Stomach smooth muscle (tissue), 2 donors: ENCODE measurements around the gene SELENOI.

ENCODE experiments used
- H3K27ac ChIP-seq: one replicate; pipeline ENCODE4 v1.7.0; 2013; ENCODE audit warnings: mild to moderate bottlenecking, low read length, inconsistent platforms
- H3K27me3 ChIP-seq, 2 donors: one replicate each; pipeline ENCODE4 v1.7.0; 2013; ENCODE audit warnings: low read length in 2 of 2; ENCODE audit not compliant: insufficient read depth in 2 of 2, control insufficient read depth in 1 of 2
- H3K36me3 ChIP-seq, 2 donors: one replicate each; pipeline ENCODE4 v1.7.0; 2013; ENCODE audit warnings: low read length in 2 of 2; ENCODE audit not compliant: control insufficient read depth in 2 of 2, insufficient read depth in 2 of 2
- H3K4me1 ChIP-seq: one replicate; pipeline ENCODE4 v1.7.0; 2013; ENCODE audit warnings: low read length; ENCODE audit not compliant: control insufficient read depth, insufficient read depth
- H3K4me3 ChIP-seq, 2 donors: one replicate each; pipeline ENCODE4 v1.7.0; 2013; ENCODE audit warnings: low read length in 2 of 2
- H3K9ac ChIP-seq, 2 donors: one replicate each; pipeline ENCODE4 v1.7.0; 2013; ENCODE audit warnings: low read length in 2 of 2, mild to moderate bottlenecking in 1 of 2
- H3K9me3 ChIP-seq, 2 donors: one replicate each; pipeline ENCODE4 v1.7.0; 2013; ENCODE audit warnings: low read length in 2 of 2; ENCODE audit not compliant: control insufficient read depth in 2 of 2
- donor health status: healthy.
- donor health status: Pancreatic carcinoma.

The SELENOI gene

GRCh38 chr2:26410764-26411243, 64.9 kb downstream of the SELENOI start:
- H3K9ac ChIP-seq, result no peak overlapping the region
- peaks cover 4 to 5% of the 10 kb centered on the region in 2 donors for H3K27me3 ChIP-seq
- H3K9me3 ChIP-seq, result no peaks in the 10 kb centered on the region
- no peak overlapping the region for H3K4me3 ChIP-seq
- H3K27ac ChIP-seq, result no peak overlapping the region
- no peaks in the 10 kb centered on the region for H3K36me3 ChIP-seq
- no peaks in the 10 kb centered on the region for H3K4me1 ChIP-seq

DNA sequence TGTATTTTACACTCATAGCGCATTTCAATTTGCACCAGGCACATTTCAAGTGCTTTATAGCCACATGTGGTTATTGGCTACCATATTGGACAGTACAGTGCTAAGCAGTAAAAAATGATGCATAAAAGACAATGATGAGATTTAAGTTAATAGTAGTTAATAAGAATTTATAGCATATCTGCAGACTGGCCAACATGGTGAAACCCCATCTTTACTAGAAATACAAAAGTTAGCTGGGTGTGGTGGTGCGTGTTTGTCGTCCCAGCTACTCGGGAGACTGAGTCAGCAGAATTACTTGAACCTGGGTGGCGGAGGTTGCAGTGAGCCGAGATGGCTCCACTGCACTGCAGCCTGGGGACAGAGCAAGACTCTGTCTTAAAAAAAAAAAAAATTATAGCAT, 65.5 kb downstream of the SELENOI start:
- Histone ChIP-seq H3K9me3 (no peaks in the 10 kb centered on the region), H3K4me3 (no peak overlapping the region), H3K4me1 (no peaks in the 10 kb centered on the region), H3K36me3 (no peaks in the 10 kb centered on the region), H3K27ac (no peak overlapping the region), H3K27me3 (peaks cover 4 to 5% of the 10 kb centered on the region in 2 donors), H3K9ac (no peak overlapping the region)

DNA sequence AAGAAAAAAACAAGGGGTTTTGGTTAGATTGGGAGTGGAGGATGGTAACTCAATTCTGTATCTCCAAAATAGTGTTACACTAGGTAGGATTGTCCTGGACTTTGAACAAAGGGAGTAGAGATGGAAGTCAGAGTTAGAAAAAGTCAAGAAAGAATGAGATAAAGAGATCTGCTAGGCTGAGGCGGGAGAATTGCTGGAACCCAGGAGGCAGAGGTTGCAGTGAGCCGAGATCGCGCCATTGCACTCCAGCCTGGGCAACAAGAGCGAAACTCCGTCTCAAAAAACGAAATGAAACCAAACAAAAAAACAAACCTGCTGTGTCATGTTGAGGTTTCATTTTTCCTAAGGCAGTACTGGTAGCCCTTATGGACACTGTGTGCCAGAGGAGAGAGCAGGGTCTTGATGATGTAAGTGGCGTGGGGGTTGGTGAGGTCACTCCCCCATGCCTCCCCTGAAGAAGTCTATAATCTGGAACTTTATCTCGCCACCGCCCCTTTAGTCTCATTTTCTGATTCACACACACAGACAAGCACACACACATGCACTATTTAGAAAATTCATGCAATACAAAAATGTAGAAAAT, 66.2 kb downstream of the SELENOI start:
- Histone ChIP-seq H3K9ac (no peak overlapping the region), H3K4me1 (no peaks in the 10 kb centered on the region), H3K27me3 (peaks cover 4 to 5% of the 10 kb centered on the region in 2 donors), H3K36me3 (no peaks in the 10 kb centered on the region), H3K27ac (no peak overlapping the region), H3K4me3 (no peak overlapping the region), H3K9me3 (no peaks in the 10 kb centered on the region)

DNA sequence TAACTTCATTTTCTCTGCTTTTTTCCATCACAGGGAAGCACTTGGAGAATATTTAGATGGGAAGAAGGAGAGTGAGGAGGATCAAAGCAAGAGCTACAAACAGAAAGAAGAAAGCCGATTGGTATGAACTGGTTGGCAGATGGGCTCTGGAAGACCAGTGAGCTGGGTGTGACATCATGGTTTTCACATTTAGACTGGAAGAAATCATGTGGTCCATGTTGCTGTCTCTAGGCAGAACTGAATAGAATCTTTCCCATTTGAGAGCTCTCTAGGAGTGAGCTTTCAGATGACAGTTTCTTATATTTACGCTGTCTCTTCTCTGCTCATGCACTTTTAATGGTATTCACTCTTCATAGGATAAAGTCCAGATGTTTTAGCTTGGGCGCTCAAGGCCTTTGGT, 68.4 kb downstream of the SELENOI start:
- Histone ChIP-seq H3K27ac (no peak overlapping the region), H3K27me3 (peaks cover 0 to 3% of the 10 kb centered on the region in 2 donors), H3K36me3 (no peaks in the 10 kb centered on the region), H3K4me3 (no peak overlapping the region), H3K9ac (no peak overlapping the region), H3K4me1 (no peaks in the 10 kb centered on the region), H3K9me3 (no peaks in the 10 kb centered on the region)

DNA sequence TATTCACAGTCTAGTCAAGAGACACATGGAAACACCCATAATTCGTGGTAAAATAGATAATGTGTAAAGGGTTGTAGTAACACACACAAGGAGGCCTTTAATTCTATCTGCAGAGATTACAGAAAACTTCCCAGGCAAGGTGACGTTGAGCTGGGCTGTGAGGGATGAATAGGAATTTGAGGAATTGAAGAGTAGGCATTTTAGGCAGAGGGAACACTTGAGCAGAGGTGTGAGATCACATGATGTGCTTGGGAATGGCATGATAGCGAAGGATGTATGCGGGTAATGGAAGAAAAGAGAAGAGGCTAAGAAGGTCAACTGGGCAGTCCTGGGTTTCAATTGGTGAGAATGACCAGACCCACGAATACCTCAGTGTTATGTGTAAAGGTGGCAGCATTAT, 76.0 kb downstream of the SELENOI start:
- Histone ChIP-seq H3K4me3 (no peak overlapping the region), H3K9me3 (no peaks in the 10 kb centered on the region), H3K4me1 (no peaks in the 10 kb centered on the region), H3K27me3 (no peaks in the 10 kb centered on the region), H3K9ac (no peak overlapping the region), H3K36me3 (no peaks in the 10 kb centered on the region), H3K27ac (no peak overlapping the region)

- Histone ChIP-seq H3K4me1 (no peaks in the 10 kb centered on the region), H3K36me3 (no peaks in the 10 kb centered on the region), H3K9me3 (no peaks in the 10 kb centered on the region), H3K27ac (no peak overlapping the region), H3K27me3 (no peaks in the 10 kb centered on the region), H3K4me3 (no peak overlapping the region), H3K9ac (no peak overlapping the region)
These were observed 77.1 kb downstream of the SELENOI start for GRCh38 chr2:26422947-26423629.

- H3K27ac ChIP-seq, result no peak overlapping the region
- H3K27me3 ChIP-seq, result no peaks in the 10 kb centered on the region
These were observed 77.8 kb downstream of the SELENOI start for GRCh38 chr2:26423750-26424149.

GRCh38 chr2:26424221-26424620, 78.3 kb downstream of the SELENOI start:
- no peaks in the 10 kb centered on the region for H3K27me3 ChIP-seq
- H3K27ac ChIP-seq, result no peak overlapping the region
- H3K36me3 ChIP-seq, result no peaks in the 10 kb centered on the region
- no peak overlapping the region for H3K4me3 ChIP-seq
- H3K9ac ChIP-seq, result no peak overlapping the region
- H3K9me3 ChIP-seq, result no peaks in the 10 kb centered on the region
- H3K4me1 ChIP-seq, result no peaks in the 10 kb centered on the region

More at GRCh38 chr2:26423750-26424149, 77.8 kb downstream of the SELENOI start:
- Histone ChIP-seq H3K4me3 (no peak overlapping the region), H3K9me3 (no peaks in the 10 kb centered on the region), H3K36me3 (no peaks in the 10 kb centered on the region), H3K4me1 (no peaks in the 10 kb centered on the region), H3K9ac (no peak overlapping the region)

DNA sequence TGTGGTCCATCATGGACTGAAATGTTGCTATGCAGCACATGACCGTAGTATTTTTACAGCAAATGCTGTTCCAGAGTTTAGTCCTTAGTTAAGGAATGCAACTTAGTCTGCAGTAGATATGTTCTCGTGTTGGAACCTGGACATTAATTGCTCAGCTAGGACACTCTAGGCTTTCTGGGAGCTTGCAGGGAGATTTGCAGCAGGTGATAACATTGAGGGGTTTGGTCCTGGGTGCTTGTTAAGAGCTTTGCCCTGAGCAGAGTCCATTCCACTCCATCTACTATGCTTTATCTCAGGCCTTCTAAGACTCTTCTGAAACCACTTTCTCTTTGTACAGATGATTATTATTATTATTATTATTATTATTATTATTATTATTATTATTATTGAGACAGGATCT, 82.9 kb downstream of the SELENOI start:
- Histone ChIP-seq H3K36me3 (no peaks in the 10 kb centered on the region), H3K4me3 (no peak overlapping the region), H3K9me3 (no peaks in the 10 kb centered on the region), H3K9ac (no peak overlapping the region), H3K4me1 (no peaks in the 10 kb centered on the region), H3K27ac (no peak overlapping the region), H3K27me3 (peaks cover 0 to 6% of the 10 kb centered on the region in 2 donors)

DNA sequence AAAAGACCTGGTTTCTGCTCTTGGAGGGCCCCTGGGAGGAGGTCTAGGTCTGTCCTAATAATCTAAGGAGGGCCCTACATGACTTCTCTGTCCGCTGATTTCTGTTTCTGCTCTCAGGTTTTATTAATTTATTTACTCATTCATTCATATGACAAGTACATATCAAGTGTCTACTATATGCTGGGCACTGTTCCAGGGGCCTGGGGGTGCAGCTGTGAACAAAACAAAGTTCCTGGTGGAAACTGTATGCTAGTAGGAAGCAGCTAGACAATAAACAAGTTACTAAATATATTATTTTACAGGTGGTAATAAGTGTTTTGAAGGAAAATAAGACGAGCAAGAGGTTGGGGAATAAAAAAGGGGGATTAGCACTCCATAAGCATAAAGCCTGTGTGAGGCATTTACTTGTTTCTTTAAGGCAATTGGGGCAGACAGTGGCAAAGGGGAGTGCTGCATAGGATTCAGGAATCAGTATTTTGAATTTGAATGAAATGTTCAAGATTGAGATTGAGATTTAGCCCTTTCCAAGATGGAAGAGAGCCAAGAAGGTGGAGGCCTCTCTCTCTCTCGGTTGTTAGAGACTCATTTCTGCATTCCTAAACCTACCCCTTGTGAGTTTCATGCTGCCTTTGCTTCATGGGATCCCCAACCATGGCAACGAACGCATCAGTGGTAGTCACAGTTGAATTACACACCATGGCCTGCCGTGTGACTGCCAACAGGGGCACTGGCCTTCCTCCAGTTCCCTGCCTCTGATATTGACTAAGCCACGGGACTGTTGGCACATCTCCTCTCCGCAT, 84.0 kb downstream of the SELENOI start:
- H3K9me3 ChIP-seq, result no peaks in the 10 kb centered on the region
- peaks cover 0 to 6% of the 10 kb centered on the region in 2 donors for H3K27me3 ChIP-seq
- no peaks in the 10 kb centered on the region for H3K4me1 ChIP-seq
- H3K9ac ChIP-seq, result no peak overlapping the region
- H3K4me3 ChIP-seq, result no peak overlapping the region
- no peaks in the 10 kb centered on the region for H3K36me3 ChIP-seq
- H3K27ac ChIP-seq, result no peak overlapping the region
